ENCODE data around the gene ADAMTS15.

Gene ADAMTS15, protein sequence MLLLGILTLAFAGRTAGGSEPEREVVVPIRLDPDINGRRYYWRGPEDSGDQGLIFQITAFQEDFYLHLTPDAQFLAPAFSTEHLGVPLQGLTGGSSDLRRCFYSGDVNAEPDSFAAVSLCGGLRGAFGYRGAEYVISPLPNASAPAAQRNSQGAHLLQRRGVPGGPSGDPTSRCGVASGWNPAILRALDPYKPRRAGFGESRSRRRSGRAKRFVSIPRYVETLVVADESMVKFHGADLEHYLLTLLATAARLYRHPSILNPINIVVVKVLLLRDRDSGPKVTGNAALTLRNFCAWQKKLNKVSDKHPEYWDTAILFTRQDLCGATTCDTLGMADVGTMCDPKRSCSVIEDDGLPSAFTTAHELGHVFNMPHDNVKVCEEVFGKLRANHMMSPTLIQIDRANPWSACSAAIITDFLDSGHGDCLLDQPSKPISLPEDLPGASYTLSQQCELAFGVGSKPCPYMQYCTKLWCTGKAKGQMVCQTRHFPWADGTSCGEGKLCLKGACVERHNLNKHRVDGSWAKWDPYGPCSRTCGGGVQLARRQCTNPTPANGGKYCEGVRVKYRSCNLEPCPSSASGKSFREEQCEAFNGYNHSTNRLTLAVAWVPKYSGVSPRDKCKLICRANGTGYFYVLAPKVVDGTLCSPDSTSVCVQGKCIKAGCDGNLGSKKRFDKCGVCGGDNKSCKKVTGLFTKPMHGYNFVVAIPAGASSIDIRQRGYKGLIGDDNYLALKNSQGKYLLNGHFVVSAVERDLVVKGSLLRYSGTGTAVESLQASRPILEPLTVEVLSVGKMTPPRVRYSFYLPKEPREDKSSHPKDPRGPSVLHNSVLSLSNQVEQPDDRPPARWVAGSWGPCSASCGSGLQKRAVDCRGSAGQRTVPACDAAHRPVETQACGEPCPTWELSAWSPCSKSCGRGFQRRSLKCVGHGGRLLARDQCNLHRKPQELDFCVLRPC

DNA sequence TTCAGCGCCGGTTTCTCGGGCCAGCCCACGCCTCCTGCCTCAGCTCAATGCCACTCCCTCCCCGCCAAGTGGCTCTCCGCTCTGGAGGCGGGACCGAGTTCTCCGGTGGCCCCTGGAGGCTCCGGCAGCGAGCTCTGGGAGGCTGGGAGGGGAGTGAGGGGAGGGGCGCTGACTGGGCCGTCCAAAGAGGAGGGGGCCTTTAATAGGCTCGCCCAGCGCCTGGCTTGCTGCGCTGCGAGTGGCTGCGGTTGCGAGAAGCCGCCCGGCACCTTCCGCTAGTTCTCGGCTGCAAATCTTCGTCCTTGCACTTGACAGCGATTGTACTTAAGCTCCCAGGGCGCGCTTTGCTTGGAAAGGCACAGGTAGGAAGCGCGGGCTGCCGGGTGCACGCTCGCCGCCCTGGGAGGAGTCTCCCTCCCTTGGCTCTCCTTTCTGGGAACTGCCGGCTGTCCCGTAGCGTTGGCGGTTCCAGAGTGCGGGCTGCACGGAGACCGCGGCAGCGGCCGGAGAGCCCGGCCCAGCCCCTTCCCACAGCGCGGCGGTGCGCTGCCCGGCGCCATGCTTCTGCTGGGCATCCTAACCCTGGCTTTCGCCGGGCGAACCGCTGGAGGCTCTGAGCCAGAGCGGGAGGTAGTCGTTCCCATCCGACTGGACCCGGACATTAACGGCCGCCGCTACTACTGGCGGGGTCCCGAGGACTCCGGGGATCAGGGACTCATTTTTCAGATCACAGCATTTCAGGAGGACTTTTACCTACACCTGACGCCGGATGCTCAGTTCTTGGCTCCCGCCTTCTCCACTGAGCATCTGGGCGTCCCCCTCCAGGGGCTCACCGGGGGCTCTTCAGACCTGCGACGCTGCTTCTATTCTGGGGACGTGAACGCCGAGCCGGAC, at the start of gene ADAMTS15:
Gene ADAMTS15, plus strand, starts transcription at position 230 of the 894 bp plus-strand sequence. Its CDS starts 329 bp downstream, at position 559.
- no peak for DNase-seq

DNA sequence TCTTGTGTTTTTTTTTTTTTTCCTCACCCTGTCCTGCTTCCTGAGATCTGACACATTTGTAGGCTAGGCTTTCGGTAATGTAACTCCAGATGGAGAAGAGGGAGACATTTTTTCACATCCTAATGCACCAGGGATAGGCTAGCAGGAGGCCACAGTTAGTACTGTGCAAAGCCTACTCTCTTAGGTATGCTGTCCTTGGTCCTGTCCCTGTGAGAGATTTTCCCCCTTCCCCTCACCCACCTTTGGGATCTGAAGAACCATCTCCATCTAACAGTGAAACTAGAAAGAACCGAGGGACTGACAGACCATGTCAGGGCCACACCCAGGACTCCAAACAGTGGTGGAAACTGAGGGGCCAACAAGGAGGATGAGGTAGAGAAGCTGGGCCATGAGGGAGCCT, 49.2 kb upstream of the ADAMTS15 start:
- DNase-seq = no peak

DNA sequence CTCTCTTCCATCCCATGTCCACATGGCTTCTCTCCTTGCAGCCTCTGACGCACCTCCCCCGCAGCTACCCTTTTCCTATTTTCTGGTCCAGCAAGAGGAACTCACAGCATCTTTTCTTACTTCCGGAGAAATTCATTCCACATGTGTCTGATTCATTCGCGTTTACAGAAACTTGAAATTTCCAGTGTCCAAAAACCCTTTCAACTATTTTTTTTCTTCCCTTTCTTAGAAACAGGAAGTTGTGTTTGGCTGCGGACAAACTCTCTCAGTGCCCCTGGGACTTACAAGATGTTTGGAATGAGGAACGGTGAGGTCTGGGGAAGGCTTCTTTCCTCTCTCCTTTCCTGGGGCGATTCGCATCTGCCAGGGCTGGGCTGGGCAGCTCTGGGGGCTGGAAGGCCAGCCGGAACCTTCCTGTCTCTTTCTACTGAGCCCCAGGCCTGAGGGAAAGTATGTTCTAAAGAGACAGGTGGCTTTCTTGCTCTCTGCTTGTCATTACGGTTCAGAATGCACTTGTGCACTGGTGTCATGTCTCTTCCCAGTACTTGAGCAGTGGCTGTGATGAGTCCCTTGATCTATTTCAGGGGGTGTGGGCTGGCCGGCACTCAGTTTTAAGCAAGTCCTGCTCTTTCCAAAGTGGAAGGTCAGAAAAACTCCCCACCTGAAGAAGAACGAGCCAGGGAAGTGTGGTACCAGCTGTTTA, 47.5 kb upstream of the ADAMTS15 start:
- no peak for DNase-seq

DNA sequence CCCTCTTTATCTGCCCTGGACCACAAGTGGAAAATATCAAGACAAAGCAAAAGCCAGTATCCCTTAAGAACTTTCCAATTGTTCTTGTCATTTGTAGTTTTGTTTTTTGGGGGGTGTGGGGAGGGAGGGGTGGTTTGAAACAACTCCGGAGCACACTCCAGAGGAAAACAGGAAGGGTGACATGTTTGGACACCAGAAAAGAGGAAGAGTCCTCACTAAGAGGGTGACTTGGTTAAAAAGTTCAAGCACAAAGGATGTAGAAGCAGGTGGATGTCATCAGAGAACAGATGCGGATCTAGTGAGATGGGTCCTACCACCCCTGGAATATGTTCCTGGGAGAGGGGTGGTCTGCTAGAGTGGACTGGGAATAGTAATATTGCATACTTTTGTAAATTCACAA, 45.9 kb upstream of the ADAMTS15 start:
- no peak for DNase-seq

DNA sequence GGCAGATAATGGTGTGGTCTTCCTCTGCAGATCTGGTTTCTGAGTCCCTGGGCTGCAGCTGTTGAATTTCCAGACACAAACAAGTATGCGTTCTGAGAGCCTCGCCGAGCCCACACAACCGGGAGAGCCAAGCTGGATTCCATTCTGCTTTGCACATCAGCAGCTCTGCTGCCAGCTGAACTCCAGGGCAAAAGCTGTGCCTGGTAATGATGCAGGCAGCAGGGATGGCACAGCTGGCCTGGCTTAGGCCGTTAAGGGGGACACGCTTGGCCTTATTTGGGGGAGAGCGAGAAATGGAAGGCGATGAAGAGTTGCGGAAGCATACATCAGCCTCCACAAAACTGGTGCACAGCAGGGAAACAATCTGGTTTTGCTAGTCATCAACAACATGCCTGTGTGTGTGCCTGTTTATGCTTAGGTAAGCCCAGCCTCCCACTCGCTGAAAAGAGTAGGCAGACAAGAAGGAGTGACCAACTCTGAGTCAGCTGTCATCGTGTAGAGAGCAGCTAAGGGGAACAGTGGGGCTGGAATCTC, 45.1 kb upstream of the ADAMTS15 start:
- no peak for DNase-seq

DNA sequence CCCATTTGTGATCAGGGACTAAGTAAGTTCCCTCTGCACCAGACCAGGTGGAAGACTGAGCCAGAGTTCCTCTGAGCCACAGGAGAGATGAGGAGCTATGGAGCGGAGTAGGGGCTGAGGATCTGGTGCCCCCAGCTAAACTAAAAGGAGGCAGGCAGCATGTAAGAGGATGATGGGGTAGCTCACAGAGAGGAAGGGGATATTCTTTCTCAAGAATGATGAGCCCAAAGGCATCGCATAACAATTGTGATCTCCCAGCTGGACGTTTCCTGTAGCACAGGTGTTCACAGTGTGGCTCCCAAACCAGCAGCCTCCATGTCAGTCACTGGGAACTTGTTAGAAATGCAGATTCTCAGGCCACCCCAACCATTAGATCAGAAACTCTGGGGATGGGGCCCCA, 44.5 kb upstream of the ADAMTS15 start:
- no peak for DNase-seq

DNA sequence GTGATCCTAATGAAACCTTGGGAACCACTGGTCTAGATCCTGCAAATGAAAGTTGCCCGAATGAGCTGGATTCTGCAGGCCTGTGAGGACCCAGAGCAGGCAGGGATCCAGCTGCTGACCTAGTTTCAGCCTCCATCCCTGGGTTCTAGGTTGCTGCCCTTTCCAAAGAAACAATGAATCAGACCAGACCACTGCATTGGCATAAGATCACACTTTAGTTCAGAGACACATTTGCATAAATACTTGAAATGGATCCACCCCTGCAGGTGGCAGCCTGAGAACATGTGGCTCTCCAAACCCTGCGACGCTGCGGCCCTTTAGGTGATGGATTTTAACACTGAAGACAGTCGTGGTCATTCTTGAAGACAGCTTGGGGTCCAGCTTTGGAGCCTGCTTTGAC, 43.7 kb upstream of the ADAMTS15 start:
- no peak for DNase-seq

DNA sequence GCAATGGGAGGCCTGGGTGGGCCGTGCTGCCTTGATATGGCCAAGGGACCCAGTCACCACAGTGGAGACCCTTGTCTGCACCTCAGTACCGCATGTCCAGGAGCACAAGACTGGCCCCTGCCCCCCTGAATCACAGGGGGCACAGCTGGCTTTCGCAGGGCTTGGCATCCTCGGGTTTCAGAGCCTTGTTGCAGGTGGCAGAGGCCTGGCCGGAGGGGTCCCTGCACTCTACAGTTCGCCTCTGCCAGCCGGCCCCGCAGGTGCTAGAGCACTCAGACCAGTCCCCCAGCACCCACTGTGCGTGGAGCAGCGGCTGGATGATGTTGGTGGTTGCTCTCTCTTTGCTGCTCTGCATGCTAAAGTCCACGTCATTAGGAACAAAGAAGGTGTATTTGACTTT, 43.0 kb upstream of the ADAMTS15 start:
- DNase-seq = no peak

DNA sequence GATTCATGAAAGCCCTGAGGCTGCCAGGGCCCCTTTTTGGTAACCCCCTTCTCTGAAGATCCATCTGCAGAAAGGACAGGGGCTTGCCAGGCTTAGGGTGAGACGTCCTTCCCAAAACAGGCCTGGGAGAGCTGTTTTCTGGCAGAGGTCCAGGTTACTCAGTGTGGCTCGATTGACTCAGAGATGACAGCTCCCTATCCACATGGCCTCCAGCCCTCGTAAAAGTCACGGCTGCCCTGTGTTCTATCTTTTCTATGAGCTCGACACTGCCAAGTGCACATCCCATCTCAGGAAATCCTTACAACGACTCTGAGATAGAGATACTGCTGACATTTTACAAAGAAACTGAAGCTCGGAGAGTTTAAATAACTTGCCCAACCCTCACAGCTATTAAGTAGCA, 40.5 kb upstream of the ADAMTS15 start:
- DNase-seq = no peak

DNA sequence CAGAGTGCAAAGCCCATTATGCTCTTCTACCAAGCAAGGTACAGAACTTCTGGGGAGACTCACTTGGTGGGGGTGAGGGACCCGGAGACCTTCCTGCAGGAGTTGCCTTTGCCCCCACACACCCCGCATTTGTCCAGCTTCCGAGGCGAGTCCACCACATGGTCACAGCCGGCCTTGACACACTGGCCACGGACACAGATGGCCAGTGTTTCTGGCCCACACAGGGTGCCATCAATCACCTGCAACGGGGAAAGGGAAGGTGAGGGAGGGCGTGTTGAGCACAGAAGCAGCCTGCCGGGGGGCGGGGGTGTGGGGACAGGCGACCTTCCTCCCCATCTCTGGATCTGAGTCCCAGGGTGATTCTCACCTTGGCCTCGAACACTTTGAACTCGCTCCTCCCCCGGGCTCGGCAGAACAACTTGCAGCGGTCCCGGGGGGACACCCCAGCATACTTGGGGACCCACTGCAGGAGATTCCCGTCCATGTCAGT, 40.0 kb upstream of the ADAMTS15 start:
- no peak for DNase-seq

DNA sequence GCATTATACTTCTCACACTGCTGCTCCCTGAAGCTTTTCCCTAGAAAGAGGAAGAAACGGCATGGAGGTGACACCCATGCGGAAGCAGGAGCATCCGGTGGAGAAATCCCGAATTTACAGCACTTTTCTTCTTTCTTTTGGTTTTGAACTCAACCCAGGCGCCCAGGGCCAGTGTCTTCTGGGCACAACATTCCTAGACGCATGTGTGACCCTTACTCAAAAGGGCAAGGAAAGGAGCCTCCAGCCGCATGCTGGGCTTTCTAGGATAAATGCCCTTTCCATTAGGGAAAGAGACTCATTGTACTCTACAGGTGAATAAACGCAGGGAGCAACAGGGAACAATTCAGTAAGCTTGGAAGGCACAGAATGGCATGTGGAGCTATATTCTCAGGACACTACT, 39.5 kb upstream of the ADAMTS15 start:
- no peak for DNase-seq

DNA sequence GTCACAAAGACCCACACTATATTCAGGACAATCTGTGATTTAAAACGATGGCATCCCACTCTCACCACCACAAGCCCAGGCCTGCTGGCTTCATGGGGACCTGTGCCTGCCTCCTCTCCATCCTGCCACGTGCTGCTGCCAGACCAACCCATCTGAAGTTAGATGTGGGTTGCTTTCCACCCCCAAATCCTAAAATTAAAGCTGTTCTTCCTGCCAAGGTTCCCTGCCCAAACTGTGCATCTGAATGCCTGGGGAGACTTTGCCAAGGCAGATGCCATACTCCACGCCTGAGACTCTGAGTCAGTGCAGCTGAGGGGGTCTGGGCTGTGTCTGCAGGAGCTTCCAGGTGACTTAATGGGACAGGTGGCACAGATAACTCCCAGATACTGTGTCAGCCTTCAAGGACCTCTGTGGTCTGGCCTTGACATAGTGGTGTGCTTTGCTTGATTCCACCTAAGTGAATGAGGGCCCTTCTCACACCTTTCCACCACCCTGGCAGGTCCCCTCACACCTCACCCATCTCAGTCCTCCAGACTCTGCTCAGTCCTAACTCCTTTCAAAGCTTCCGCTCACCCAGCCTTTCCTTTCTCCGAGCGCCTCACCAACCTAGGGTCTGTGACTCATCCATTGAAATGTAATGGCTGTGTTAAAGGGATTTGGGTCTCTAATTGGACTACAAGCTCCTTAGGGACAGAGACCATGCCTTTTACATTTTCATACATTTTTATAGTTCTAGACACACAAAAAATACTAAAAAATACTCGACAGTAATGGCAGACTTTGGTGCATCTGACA, 38.7 kb upstream of the ADAMTS15 start:
- DNase-seq = no peak

DNA sequence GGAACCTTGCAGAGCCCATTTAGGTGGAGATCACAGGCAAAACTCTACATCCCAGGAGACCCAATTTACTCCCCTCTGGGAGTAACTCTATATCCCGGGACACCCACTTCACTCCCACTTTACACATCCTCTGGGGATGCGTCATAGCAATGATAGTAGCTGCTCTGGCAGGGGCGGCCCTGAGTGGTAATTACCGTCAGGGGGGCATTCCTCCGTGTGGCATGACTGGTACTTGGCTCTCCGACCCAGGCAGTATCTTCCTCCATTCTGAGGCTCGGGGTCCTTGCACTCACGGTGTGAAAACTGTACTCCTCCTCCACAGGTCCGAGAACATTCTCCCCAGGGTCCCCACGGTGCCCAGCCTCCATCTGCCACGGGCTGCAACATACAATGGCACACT, 37.2 kb upstream of the ADAMTS15 start:
- DNase-seq = no peak

DNA sequence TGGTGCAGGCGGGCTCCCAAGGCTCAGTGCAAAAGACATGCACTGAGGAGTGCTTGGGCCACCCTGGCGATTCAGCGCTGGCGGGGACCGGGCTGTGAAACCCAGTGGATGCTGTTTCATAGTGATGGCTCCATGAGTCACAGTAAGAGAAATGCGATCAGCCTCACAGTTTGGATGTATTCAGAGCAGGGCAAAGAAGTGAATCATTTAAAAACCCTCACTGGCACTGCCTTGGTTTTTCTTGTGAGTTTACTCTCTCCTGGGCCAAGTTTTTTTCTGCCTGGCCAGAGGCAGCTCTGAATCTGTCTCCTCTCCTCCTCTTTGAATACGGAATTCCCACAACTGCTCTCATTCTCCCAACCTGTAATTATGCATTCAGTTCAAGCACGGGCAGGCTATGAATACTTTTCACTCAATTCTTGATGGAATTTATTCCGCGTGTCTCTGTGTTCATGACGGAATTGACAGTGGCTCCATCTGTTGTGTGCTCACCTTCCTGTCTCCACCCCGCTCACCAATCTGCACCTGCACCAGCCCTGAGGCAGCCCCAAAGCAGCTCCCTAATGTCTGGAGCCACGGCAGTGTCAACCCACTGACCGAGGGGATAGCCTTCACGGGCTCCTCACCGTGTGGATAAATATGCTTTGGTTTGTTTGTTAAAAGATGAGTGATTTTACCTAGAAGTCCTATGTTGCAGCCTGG, 34.9 kb upstream of the ADAMTS15 start:
- no peak for DNase-seq

DNA sequence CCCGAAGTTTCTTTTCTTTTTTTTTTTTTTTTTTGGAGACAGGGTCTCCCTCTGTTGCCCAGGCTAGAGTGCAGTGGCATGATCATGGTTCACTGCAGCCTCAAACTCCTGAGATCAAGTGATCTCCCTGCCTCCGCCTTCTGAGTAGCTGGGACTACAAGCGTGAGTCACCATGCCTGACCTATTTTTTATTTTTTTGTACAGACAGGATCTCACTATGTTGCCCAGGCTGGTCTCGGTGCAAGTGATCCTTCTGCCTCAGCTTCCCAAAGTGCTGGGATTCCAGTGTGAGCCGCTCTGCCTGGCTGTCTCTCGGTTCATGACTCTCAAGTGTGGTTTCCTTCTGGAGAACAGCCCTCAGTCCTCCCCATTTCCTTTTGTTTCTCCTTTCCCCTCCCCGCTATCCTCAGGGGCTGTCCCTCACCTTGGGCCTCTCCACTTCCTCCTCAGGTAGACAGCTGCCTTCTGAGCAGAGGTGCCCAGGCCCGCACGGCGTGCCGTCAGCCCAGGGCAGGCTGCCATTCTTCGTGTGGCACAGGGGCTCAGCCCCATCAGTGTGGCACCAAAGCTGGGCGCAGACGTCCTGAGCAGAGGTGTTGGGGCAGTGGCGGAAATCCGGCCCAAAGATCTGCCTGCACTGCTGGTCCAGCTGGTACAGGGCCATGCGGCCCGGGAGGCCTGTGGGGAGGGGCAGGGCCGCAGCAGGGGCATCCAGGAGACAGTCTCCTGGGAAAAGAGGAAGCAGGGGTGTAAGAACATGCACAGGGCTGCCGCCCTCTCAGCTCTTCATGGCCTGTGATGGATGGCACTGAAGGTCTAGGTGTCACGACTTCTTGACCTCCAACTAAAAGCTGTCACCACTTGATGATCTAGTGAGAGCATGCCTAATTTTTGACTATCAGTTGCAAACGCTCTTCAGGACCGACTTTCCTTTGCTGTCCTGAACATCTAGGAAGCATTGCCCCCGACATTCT, 34.1 kb upstream of the ADAMTS15 start:
- DNase-seq = no peak

DNA sequence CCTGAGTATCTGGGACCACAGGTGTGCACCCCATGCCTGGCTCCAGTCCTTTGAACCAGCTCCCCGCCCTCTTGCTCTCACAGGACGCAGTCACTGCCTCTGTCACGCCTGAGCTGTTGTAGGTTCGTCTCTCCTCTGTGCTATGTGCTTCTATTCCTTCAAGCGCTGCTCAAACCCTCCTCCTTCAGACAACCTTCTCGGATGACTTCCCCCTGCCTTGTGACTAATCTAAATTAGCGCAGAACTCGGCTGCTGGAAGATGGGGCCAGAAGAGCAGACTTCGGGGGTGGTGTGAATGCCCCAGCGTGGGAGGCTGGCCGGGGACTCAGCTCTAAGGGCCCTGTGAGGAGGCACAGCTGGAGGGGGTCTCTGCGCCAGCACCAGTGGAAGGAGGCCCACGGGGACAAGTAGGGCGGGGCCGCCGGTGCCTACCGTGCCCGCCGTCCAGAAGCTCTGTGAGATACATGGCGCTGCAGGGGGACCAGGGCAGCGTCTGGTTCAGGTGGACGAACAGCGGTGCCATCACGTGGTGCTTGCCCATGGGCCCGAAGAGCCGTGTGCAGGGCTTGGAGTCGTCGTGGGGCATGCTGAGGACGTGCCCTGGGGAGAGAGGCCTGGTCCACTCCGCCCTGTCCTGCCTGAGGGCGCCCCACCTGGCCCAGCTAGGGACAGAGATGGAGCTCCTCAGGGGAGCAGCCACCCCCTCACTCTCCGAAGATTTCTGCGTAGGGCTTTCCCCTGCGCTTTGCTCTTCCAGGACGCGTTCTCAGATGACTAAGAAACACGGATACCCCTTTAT, 32.5 kb upstream of the ADAMTS15 start:
- no peak for DNase-seq

DNA sequence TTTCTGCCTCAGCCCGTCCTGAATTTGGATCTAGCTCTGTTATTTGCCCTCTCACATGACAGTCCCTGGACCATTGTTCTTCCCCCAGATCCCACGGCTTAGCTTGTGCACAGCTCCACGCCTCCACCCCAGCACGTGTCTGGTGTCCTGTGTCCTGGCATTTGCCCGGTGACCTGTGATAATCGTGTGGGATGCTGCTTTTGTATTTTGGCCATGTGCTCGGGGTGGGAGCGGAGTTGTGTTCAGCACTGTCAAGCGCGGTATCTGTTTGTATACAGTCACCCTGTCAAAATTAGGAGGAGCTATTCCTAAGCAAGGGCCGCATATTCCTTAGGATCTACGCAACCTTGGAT, 31.9 kb upstream of the ADAMTS15 start:
- DNase-seq = no peak

DNA sequence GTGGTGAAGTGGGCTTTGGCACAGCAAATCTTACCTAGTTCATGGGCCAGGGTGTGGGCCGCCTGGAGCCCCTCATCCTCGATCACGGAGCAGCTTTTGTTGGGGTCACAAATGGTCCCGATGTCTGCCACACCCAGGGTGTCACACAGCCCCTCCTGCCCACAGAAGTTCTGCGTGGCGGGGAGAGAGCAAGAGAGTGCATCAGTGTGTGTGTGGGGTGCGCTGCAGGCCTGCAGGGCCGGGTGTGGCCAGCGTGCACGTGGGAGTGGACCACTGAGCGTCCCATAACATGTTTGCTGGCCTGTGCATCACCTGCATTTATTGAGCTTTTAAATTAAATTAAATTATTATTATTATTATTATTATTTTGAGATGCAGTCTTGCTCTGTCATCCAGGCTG, 31.5 kb upstream of the ADAMTS15 start:
- no peak for DNase-seq
